Esophagus squamous epithelium (tissue), 4 donors: ENCODE measurements around the gene PSMB2.

Experiments used
- CTCF ChIP-seq, 6 experiments: fragments of 450-650 bp in 4 of 6; fragments of 200-600 bp in 2 of 6; sonication (generic) in 2 of 6; IDR thresholded peaks; one replicate each; pipeline ENCODE4 v1.5.1; 2016 to 2019; ENCODE audit warnings: antibody characterized with exemption in 6 of 6, mild to moderate bottlenecking in 4 of 6, moderate library complexity in 4 of 6
- POLR2A ChIP-seq, 4 donors: fragments of 450-650 bp; IDR thresholded peaks; one replicate each; pipeline ENCODE4 v1.6.1; 2017; ENCODE audit warnings: antibody characterized with exemption in 4 of 4, mild to moderate bottlenecking in 4 of 4, moderate library complexity in 3 of 4

- TF ChIP-seq CTCF (IDR thresholded peaks at IDR 0.05) (peak; percentile 64 to 80 (median 72)), POLR2A (IDR thresholded peaks at IDR 0.05) (no peak)
Observed at GRCh38 chr1:35564037-35564883, 77.1 kb downstream of the PSMB2 start.
